NB4 (cell line): ENCODE data around the gene PRDX4.

Experiments
- CTCF ChIP-seq: IDR thresholded peaks from one replicate; pipeline ENCODE4 v1.5.1; 2012; ENCODE audit warnings: low read depth, low read length
- POLR2A ChIP-seq: IDR thresholded peaks from 2 replicates; pipeline ENCODE4 v1.6.1; 2011; ENCODE audit warnings: mild to moderate bottlenecking; ENCODE audit not compliant: insufficient read length; ENCODE audit errors: extremely low read depth

- TF ChIP-seq POLR2A: no peak
- no peak for TF ChIP-seq CTCF
Measured at GRCh38 chrX:23662187-23662586, 5.1 kb upstream of the PRDX4 start.
